Suppressor macrophage treated with lipopolysaccharide for 4 hours (primary cell): ENCODE results near the gene SSNA1.

ENCODE experiments used
- DNase-seq: peaks from one replicate; pipeline ENCODE4 v3.0.0-alpha.2; 2020

The SSNA1 gene

GRCh38 chr9:137201205-137201868 is 12.9 kb downstream of the SSNA1 start:
- no peak for DNase-seq

DNA sequence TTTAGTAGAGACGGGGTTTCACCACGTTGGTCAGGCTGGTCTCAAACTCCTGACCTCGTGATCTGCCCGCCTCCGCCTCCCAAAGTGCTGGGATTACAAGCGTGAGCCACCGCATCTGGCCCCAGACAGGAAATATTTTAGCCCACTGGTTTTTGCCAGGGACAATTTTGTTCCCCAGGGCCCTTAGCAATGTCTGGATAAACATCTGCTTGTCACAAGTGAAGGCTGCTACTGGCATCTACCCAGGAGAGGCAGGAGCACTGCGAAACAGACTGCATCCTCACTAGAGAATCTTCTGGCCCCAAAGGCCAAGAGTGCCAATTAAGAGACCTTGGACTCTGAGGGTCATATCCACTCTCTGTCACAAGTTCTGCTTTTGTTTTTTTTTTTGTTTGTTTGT is 14.5 kb downstream of the SSNA1 start:
- no peak for DNase-seq

- DNase-seq = no peak
Observed at GRCh38 chr9:137204731-137205125, 16.3 kb downstream of the SSNA1 start.

GRCh38 chr9:137205126-137206069 is 16.9 kb downstream of the SSNA1 start, which contains the start of the genes NDOR1 and TMEM203:
NDOR1 (plus strand) TSS chr9:137205700; CDS start chr9:137205778, 78 bp downstream.
TMEM203 (minus strand) TSS chr9:137205648; CDS start chr9:137205414, 234 bp downstream.
- peak; percentile 93 for DNase-seq

DNA sequence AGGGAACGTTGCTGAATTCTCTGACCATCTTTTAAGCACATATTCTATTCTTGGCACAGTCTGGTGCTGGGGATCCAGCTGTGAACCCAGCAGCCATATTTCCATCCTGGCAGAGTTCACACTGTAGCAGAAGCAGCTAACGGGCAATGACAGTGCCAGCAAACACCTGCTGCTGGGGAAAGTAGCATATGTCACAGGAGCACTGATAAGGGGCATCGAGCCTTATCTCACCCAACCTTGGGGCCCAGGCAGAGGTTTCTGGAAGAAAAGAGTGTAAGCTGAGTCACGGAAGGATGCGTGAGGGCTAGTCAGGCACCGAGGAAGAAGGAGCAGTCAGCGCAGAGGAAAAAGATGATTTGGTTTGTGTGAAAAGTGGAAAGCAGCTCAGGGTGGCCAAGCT is 18.1 kb downstream of the SSNA1 start:
- DNase-seq = no peak

GRCh38 chr9:137211532-137211931 is 23.1 kb downstream of the SSNA1 start:
- no peak for DNase-seq

- no peak for DNase-seq
Observed at GRCh38 chr9:137212520-137212919, 24.0 kb downstream of the SSNA1 start.

DNA sequence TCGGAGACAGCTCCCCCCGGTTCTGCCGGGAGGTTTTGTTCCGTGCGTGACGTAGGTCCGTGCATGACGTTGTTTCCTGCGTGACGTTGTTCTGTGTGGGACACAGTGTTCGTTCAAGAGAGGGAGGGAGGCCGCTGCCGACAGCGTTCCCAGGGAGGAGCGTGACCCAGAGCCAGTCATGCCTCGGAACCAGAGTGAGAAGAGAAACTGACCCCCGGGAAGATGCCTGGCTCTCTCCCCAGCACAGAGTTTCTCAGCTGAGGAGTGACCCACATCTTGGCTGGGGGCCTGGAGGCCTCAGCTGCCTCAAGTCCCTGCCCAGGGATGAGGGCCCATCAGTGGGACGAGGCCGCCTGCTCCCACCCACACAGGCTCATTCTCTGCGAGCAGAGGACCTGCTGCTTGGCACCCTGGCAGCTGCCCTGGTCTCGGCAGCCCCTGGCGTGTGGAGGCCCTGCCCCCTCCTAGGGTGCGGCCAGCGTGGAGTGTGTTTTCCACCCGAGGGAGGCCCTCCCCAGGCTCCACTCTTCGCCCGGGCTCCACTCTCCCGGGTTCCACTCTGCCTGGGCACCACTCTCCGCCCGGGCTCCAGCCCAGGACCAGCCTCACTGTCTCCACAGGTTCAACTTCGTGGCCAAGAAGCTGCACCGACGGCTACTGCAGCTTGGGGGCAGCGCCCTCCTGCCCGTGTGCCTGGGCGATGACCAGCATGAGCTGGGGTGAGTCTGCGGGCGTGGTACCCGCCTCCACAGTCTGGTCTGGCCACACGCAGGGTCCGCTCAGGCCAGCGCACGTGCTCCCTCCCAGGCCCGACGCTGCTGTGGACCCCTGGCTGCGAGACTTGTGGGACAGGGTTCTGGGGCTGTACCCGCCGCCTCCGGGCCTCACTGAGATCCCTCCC is 24.9 kb downstream of the SSNA1 start:
- DNase-seq = no peak

GRCh38 chr9:137214620-137215019 is 26.1 kb downstream of the SSNA1 start:
- DNase-seq = no peak

GRCh38 chr9:137215196-137215986 is 26.9 kb downstream of the SSNA1 start:
- no peak for DNase-seq

GRCh38 chr9:137216188-137216965 is 27.9 kb downstream of the SSNA1 start:
- DNase-seq = no peak

- DNase-seq = no peak
Observed at GRCh38 chr9:137217276-137218211, 29.1 kb downstream of the SSNA1 start.

DNA sequence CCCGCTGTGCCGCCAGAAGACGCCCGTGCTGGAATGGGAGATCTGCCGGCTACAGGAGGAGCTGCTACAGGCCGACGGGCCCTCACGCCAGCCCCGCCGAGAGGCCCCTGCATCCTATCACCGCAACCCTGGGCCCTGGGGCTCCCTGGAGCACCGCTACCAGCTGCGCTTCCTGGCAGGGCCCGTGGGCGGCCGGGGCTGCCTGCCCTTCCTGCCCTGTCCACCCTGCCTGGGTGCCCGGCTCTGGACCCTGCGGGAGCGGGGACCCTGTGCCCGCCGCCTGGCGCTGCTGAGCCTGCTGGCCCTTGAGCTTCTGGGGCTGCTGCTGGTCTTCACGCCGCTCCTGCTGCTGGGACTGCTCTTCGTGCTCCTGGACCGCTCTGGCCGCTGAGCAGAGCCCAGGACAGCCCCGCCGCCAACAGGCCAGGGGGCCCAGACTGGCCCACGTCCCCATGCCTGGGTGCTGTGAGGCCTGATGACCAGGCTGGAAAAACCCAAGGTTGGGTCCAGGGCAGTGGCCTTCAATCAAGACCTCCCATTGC is 29.8 kb downstream of the SSNA1 start:
- no peak for DNase-seq

DNA sequence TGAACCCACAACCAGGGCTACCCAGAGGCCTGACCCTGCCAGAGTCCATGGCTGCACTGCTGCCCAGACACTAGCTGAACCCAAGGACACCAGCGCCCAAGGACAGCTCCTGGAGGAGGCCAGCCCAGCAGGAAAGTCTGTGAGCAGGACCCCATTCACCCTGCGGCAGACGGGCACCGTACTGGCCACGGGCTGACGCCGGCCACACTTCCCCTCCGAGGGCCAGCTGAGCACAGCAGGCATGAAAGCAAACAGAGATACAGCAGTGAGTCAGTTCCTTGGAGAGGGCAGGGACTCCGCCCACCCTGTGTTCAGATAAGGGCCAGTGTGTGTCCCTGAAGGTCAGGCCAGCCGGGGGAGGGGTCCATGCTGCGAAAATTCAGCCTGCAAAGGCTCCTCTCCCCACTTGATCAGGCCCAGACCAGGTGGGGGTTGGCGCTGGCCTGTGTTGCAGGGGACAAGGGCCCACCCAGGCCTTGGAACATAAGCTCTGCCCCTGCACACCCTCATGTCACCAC is 30.3 kb downstream of the SSNA1 start:
- DNase-seq = peak; percentile 46

GRCh38 chr9:137219757-137220316 is 31.4 kb downstream of the SSNA1 start:
- DNase-seq = no peak

DNA sequence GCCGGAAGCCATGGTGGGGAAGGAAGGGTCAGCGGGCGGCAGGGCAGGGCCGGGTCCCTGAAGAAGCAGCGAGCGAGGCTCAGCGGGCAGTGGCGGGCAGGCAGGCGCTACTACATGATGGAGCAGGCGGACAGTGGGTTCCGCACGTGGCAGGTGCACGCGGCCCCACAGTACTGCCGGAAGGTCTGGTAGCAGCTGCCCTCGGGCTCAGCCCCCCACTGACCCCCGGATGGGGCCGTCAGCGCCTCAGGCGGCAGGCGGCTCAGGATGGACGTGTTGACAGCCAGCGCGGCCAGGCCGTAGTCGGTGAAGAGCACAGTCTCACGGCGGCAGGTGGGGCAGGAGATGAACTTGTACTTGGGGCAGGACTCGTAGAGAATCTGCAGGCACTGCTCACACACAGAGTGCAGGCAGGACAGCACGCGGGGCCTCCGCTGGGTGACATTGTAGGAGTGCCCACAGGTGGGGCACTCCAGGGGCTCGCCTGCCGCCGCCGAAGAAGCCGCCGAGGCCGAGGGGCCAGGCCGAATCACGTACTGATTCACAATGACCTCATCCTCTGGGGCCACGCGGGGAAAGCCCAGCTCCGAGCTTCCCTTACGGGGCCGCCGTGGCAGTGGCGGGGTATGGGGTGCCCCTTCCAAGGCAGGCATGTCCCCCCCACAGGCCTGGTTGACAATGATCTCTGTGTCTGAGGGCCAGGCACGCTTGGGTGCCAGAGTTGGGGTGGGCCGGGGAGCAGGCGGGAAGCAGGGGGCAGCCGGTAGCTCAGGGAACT is 32.0 kb downstream of the SSNA1 start:
- DNase-seq = no peak

- DNase-seq = no peak
Observed at GRCh38 chr9:137221095-137221505, 32.6 kb downstream of the SSNA1 start.

DNA sequence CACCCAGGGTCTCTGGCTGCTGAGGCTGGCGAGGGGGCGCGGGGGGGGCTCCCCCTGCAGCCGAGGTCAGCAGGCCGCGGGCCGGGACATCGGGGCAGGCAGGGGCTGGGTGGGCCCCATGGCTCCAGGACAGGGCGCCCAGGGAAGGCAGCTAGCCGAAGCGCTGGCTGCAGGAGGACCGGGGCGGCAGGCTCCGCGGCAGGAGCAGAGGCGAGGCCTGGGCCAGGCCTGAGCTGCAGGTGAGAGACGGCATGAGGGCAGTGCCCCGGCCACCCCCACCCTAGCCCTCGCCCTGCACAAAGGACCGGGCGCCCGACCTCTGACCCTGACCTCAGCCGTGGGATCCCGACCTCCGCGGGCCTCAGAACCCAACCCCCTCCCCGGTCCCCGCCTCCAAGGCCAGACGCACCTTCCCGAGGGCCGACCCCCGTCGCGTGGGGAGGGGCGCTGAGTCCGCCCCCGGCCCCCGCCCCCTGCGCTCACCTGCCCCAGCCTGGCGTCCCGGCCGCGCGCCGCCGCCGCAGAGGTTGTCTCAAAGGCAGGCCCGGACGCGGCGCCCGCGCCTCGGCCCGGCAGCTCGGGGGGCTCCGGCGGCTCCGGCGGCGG is 33.1 kb downstream of the SSNA1 start:
- no peak for DNase-seq
